HG02623 (cell line): ENCODE data around the gene ADAMTS15.

ENCODE experiments used
- ATAC-seq: cut with Tn5 transposase; IDR thresholded peaks from one replicate; pipeline ENCODE4 v1.9.1; 2021; ENCODE audit warnings: moderate library complexity; ENCODE audit not compliant: unreplicated experiment

ADAMTS15 gene

GRCh38 chr11:130448416-130449309 is at the start of gene ADAMTS15:
ADAMTS15 (plus strand) TSS chr11:130448645; CDS start chr11:130448974, 329 bp downstream.
- no peak for ATAC-seq

- ATAC-seq, result no peak
Observed at GRCh38 chr11:130399196-130399595, 49.2 kb upstream of the ADAMTS15 start.

- no peak for ATAC-seq
Observed at GRCh38 chr11:130400781-130401483, 47.5 kb upstream of the ADAMTS15 start.

GRCh38 chr11:130402570-130402969 is 45.9 kb upstream of the ADAMTS15 start:
- ATAC-seq, result no peak

GRCh38 chr11:130403271-130403804 is 45.1 kb upstream of the ADAMTS15 start:
- ATAC-seq, result no peak

- ATAC-seq, result no peak
Observed at GRCh38 chr11:130403967-130404366, 44.5 kb upstream of the ADAMTS15 start.

GRCh38 chr11:130404727-130405126 is 43.7 kb upstream of the ADAMTS15 start:
- ATAC-seq, result no peak

GRCh38 chr11:130405428-130405827 is 43.0 kb upstream of the ADAMTS15 start:
- ATAC-seq, result no peak

- no peak for ATAC-seq
Observed at GRCh38 chr11:130407978-130408377, 40.5 kb upstream of the ADAMTS15 start.

GRCh38 chr11:130408401-130408890 is 40.0 kb upstream of the ADAMTS15 start:
- ATAC-seq, result no peak

- ATAC-seq, result no peak
Observed at GRCh38 chr11:130408901-130409300, 39.5 kb upstream of the ADAMTS15 start.

- ATAC-seq, result no peak
Observed at GRCh38 chr11:130409594-130410388, 38.7 kb upstream of the ADAMTS15 start.

GRCh38 chr11:130411223-130411622 is 37.2 kb upstream of the ADAMTS15 start:
- ATAC-seq, result no peak

GRCh38 chr11:130413405-130414106 is 34.9 kb upstream of the ADAMTS15 start:
- ATAC-seq, result no peak

GRCh38 chr11:130414107-130415080 is 34.1 kb upstream of the ADAMTS15 start:
- ATAC-seq, result no peak

- no peak for ATAC-seq
Observed at GRCh38 chr11:130415731-130416529, 32.5 kb upstream of the ADAMTS15 start.

- no peak for ATAC-seq
Observed at GRCh38 chr11:130416530-130416882, 31.9 kb upstream of the ADAMTS15 start.

GRCh38 chr11:130416906-130417305 is 31.5 kb upstream of the ADAMTS15 start:
- no peak for ATAC-seq
